ENCODE measurements around the gene GJC2.

The GJC2 gene

DNA sequence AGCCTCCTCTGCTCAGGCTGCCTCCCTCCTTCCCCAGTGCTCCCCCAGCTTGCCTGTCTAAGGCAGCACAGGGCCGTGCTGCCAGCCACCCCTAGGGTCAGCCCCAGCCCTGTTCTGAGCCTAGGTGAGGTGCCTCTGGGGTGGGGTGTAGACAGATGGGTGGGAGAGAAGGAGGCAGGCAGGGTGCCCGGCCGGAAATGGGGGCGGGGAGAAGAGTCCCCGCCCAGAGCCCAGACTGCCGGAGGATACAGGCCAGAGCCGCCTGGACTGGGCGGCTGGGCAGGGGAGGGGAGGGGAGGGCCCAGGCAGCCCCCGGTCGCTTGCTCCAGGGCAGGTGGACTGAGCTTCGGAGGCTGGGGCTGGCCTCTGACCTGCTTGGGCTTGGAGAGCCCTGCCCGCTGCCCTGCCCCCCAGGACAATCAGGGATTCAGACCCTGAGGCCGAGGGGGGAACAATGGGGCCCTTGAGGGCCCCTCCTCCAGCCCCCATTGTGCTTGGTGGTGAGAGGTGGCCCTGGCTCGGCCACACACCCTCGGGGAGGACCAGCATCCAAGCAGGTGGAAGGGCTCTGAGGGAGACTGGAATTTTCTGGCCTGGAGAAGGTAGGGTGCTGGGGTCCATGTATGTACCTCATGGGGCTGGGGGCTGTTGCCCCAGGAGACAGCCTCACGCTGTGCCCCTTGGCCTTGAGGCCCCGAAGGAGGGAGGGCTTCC is at the start of gene GJC2:
GJC2 (plus strand) TSS at position 525 of the 714 bp plus-strand sequence. CDS start 7,829 bp downstream, outside the sequence.
- TF ChIP-seq CTCF (IDR thresholded peaks at IDR 0.05) = no peak
- H3K4me3 ChIP-seq = peak within 1 kb of the TSS; percentile 61
- peak within 1 kb of the TSS; percentile 71 to 91 for H3K27ac ChIP-seq
- DNase-seq (ENCODE audit: low spot score) = no peak

- Histone ChIP-seq H3K4me3 (peak overlapping the region; percentile 92), H3K27ac (peak overlapping the region in 1 of 2 donors; percentile 96)
- no peak for TF ChIP-seq CTCF (IDR thresholded peaks at IDR 0.05)
- peak; percentile 72 for DNase-seq (ENCODE audit: low spot score)
These were observed 48.7 kb upstream of the GJC2 start for GRCh38 chr1:228100822-228101613.

GRCh38 chr1:228101614-228101993 is 48.1 kb upstream of the GJC2 start:
- DNase-seq (ENCODE audit: low spot score) = peak; percentile 71
- Histone ChIP-seq H3K4me3 (peak overlapping the region; percentile 92), H3K27ac (peak overlapping the region; percentile 87 to 96)
- TF ChIP-seq CTCF (IDR thresholded peaks at IDR 0.05) = no peak

DNA sequence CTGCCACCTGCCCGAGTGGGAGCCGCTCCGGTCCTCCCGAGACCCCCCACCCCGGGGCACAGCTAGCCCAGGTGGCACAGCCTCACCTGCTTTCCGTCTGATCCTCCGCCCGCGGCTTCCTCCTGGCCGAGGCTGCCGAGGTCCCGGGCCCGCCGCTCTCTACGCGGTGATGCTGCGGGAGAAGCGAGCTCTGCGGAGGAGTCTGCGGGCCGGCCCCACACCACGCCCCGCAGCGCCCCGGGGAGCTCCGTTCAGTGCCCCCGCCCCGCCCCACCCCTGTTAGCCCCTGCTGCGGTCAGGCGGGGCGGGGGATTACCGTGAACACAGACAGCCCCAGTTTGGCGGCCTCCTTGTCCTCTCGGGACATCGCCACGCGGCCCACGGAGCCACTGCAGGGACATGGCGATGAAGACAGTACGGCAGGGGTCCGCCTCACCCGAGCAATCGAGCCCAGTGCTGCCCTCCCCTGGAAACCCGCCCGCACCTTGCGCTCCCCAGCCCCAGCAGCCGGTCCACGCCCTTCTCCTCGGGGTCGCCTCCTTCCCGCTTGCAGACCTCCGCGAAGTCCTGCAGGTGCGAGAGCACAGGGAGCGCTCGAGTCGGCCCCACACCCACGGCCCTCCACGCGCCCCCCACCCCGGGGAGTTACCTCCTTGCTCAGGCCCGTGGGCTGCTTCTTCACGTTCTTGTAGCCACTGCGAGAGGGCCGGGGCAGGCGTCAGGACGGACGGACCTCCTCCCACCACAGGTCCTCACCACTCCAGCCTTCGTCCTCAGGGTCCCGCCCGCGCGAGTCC is 47.5 kb upstream of the GJC2 start:
- TF ChIP-seq CTCF (IDR thresholded peaks at IDR 0.05) = no peak
- H3K27ac ChIP-seq = peak overlapping the region; percentile 87 to 96
- peak overlapping the region; percentile 92 for H3K4me3 ChIP-seq
- no peak for DNase-seq (ENCODE audit: low spot score)

DNA sequence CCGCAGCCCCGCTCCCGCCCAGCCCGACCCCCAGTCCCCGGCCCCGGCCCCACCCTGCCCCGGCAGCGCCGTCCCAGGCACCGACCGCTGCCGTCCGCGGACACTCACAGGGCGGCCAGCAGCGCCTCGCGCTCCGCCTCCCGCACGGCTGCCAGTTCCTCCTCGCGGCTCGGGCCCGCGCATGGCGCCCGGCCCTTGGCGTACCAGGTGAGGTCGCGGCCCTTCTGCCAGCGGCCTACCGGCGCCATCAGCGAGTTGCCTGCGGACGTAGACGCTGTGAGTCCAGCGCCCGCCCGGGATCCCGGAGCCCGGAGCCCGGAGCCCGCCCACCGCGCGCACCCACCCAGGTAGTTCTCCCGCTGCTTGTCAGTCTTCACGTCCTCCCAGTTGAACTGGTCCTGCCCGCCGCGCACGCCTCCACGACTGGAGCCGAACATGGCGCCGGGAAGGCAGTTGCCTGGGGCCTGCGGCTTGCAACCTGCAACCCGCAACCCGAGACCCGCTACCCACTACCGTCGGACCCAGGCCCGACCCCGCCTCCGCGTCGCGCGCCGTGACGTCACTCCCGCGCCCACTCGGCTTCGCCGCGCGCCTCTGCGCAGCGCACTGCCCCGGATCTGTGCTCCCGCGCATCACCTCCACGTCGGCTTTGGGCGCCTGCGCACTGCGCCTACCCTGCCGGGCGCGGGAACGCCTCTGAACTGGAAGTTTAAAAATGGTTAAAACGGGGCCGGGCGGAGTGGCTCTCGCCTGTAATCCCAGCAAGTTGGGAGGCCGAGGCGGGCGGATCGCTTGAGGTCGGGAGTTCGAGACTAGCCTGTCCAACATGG is 46.7 kb upstream of the GJC2 start, which contains the start of gene C1orf35:
C1orf35 (minus strand) TSS at position 535 of the 830 bp plus-strand sequence; CDS start at position 437, 98 bp downstream.
- Histone ChIP-seq H3K27ac (peak within 1 kb of the TSS; percentile 87 to 96), H3K4me3 (peak within 1 kb of the TSS; percentile 92)
- peak; percentile 93 for DNase-seq (ENCODE audit: low spot score)
- no peak for TF ChIP-seq CTCF (IDR thresholded peaks at IDR 0.05)
